ENCODE data around the gene ANXA11. TPM values are rescaled to one million over a fixed set of nuclear protein-coding genes. Genes with fewer than 3 reads are reported as not detected.

The ANXA11 gene
- total RNA-seq, 2 experiments from 2014 or later, result 153 to 159 TPM

- H3K27ac ChIP-seq (ENCODE audit: low read depth in 1 of 2, low read length in 2 of 2), result no peak overlapping the region
- peaks cover 100% of the 10 kb centered on the region for H3K36me3 Mint-ChIP-seq (ENCODE audit: low read depth)
- H3K4me1 ChIP-seq (ENCODE audit: insufficient read depth, low read length), result no peaks in the 10 kb centered on the region
- no peak overlapping the region for H3K4me3 ChIP-seq (ENCODE audit: low read length)
- H3K4me1 Mint-ChIP-seq (ENCODE audit: low read depth), result no peaks in the 10 kb centered on the region
- no peaks in the 10 kb centered on the region for H3K9me3 ChIP-seq (ENCODE audit: control insufficient read depth in 1 of 2, insufficient read depth in 1 of 2, low read length in 2 of 2)
- no peaks in the 10 kb centered on the region for H3K27me3 ChIP-seq (ENCODE audit: control insufficient read depth in 1 of 2, insufficient read depth in 2 of 2, low read length in 2 of 2)
- ATAC-seq (ENCODE audit: poor library complexity), result no peak
- no peak overlapping the region for H3K4me3 Mint-ChIP-seq
- no peaks in the 10 kb centered on the region for H3K9me3 Mint-ChIP-seq
- H3K27me3 Mint-ChIP-seq, result no peaks in the 10 kb centered on the region
- ChIA-PET CTCF (interaction anchor here (1.6 kb wide), 1 partner anchor 15 kb away, joined by 3 read pairs; no protein-coding TSS in a partner anchor), POLR2A (interaction anchor here (1.1 kb wide), 1 partner anchor 13 kb away, joined by 3 read pairs; no protein-coding TSS in a partner anchor)
- DNase-seq, result no peak
- TF ChIP-seq CTCF (IDR thresholded peaks at IDR 0.05), result no peak
- intact Hi-C loops (cut with DNase I, micrococcal nuclease), result no loop called here
- H3K27ac Mint-ChIP-seq, result peak overlapping the region; percentile 30
- peaks cover 98% of the 10 kb centered on the region for H3K36me3 ChIP-seq (ENCODE audit: insufficient read depth, low read length)
Observed at GRCh38 chr10:80159166-80159873, 46.0 kb downstream of the ANXA11 start.

- no peaks in the 10 kb centered on the region for H3K27me3 ChIP-seq (ENCODE audit: control insufficient read depth in 1 of 2, insufficient read depth in 2 of 2, low read length in 2 of 2)
- DNase-seq (peak in 1 of 14 experiments; percentile 22), ATAC-seq (ENCODE audit: poor library complexity) (no peak)
- H3K4me1 Mint-ChIP-seq (ENCODE audit: low read depth), result no peaks in the 10 kb centered on the region
- TF ChIP-seq CTCF (IDR thresholded peaks at IDR 0.05), result no peak
- peak overlapping the region; percentile 30 for H3K27ac Mint-ChIP-seq
- H3K4me3 ChIP-seq (ENCODE audit: low read length), result no peak overlapping the region
- no peak overlapping the region for H3K27ac ChIP-seq (ENCODE audit: low read depth in 1 of 2, low read length in 2 of 2)
- peaks cover 96% of the 10 kb centered on the region for H3K36me3 ChIP-seq (ENCODE audit: insufficient read depth, low read length)
- CTCF ChIA-PET, result interaction anchor here (1.6 kb wide), 1 partner anchor 15 kb away, joined by 3 read pairs; no protein-coding TSS in a partner anchor
- intact Hi-C loops (cut with DNase I, micrococcal nuclease), result no loop called here
- H3K9me3 ChIP-seq (ENCODE audit: control insufficient read depth in 1 of 2, insufficient read depth in 1 of 2, low read length in 2 of 2), result no peaks in the 10 kb centered on the region
- no peaks in the 10 kb centered on the region for H3K9me3 Mint-ChIP-seq
- H3K36me3 Mint-ChIP-seq (ENCODE audit: low read depth), result peaks cover 100% of the 10 kb centered on the region
- no peaks in the 10 kb centered on the region for H3K27me3 Mint-ChIP-seq
- H3K4me1 ChIP-seq (ENCODE audit: insufficient read depth, low read length), result no peaks in the 10 kb centered on the region
- no peak overlapping the region for H3K4me3 Mint-ChIP-seq
- POLR2A ChIA-PET, result interaction anchor here (1.0 to 1.1 kb wide), 2 partner anchors 12 to 29 kb away, joined by 3 to 4 read pairs; no protein-coding TSS in a partner anchor
Observed at GRCh38 chr10:80158598-80159127, 46.7 kb downstream of the ANXA11 start.

- Histone ChIP-seq H3K4me1 (ENCODE audit: insufficient read depth, low read length) (no peaks in the 10 kb centered on the region), H3K36me3 (ENCODE audit: insufficient read depth, low read length) (peaks cover 96% of the 10 kb centered on the region), H3K9me3 (ENCODE audit: control insufficient read depth in 1 of 2, insufficient read depth in 1 of 2, low read length in 2 of 2) (no peaks in the 10 kb centered on the region), H3K27ac (ENCODE audit: low read depth in 1 of 2, low read length in 2 of 2) (no peak overlapping the region), H3K27me3 (ENCODE audit: control insufficient read depth in 1 of 2, insufficient read depth in 2 of 2, low read length in 2 of 2) (no peaks in the 10 kb centered on the region), H3K4me3 (ENCODE audit: low read length) (no peak overlapping the region)
- POLR2A ChIA-PET, result interaction anchor here (1.0 to 1.1 kb wide), 2 partner anchors 11 to 29 kb away, joined by 3 to 4 read pairs; no protein-coding TSS in a partner anchor
- Mint-ChIP-seq H3K4me3 (no peak overlapping the region), H3K4me1 (ENCODE audit: low read depth) (no peaks in the 10 kb centered on the region), H3K36me3 (ENCODE audit: low read depth) (peaks cover 100% of the 10 kb centered on the region), H3K9me3 (no peaks in the 10 kb centered on the region), H3K27me3 (no peaks in the 10 kb centered on the region), H3K27ac (peak overlapping the region; percentile 14)
- CTCF ChIA-PET, result interaction anchor here (1.6 kb wide), 1 partner anchor 14 kb away, joined by 3 read pairs; no protein-coding TSS in a partner anchor
- intact Hi-C loops (cut with DNase I, micrococcal nuclease), result no loop called here
- no peak for DNase-seq
- ATAC-seq (ENCODE audit: poor library complexity), result no peak
- no peak for TF ChIP-seq CTCF (IDR thresholded peaks at IDR 0.05)
Observed at GRCh38 chr10:80158126-80158525, 47.2 kb downstream of the ANXA11 start.

Measured in CD4-positive, alpha-beta T cell (primary cell).